ENCODE results near the gene FPR3.

The FPR3 gene

GRCh38 chr19:51807111-51807701 lies 12.2 kb downstream of the FPR3 start:
- DNase-seq (ENCODE audit: low read depth), result peak; percentile 2

- no peak for DNase-seq (ENCODE audit: low read depth)
Measured at GRCh38 chr19:51807925-51808324, 13.0 kb downstream of the FPR3 start.

- DNase-seq (ENCODE audit: low read depth), result no peak
Measured at GRCh38 chr19:51808333-51808986, 13.5 kb downstream of the FPR3 start.

GRCh38 chr19:51809787-51810186 lies 14.8 kb downstream of the FPR3 start:
- DNase-seq (ENCODE audit: low read depth), result no peak

GRCh38 chr19:51810223-51810622 lies 15.3 kb downstream of the FPR3 start:
- DNase-seq (ENCODE audit: low read depth), result no peak

GRCh38 chr19:51811344-51811743 lies 16.4 kb downstream of the FPR3 start:
- no peak for DNase-seq (ENCODE audit: low read depth)

GRCh38 chr19:51815043-51815442 lies 20.1 kb downstream of the FPR3 start:
- no peak for DNase-seq (ENCODE audit: low read depth)

- no peak for DNase-seq (ENCODE audit: low read depth)
Measured at GRCh38 chr19:51816711-51817110, 21.8 kb downstream of the FPR3 start.

- no peak for DNase-seq (ENCODE audit: low read depth)
Measured at GRCh38 chr19:51820011-51820410, 25.1 kb downstream of the FPR3 start.

- no peak for DNase-seq (ENCODE audit: low read depth)
Measured at GRCh38 chr19:51820831-51821446, 26.0 kb downstream of the FPR3 start.

- no peak for DNase-seq (ENCODE audit: low read depth)
Measured at GRCh38 chr19:51821456-51821855, 26.5 kb downstream of the FPR3 start.

- DNase-seq (ENCODE audit: low read depth), result no peak
Measured at GRCh38 chr19:51821921-51822320, 27.0 kb downstream of the FPR3 start.

GRCh38 chr19:51822325-51822724 lies 27.4 kb downstream of the FPR3 start:
- no peak for DNase-seq (ENCODE audit: low read depth)

GRCh38 chr19:51822946-51823345 lies 28.0 kb downstream of the FPR3 start:
- DNase-seq (ENCODE audit: low read depth), result no peak

- DNase-seq (ENCODE audit: low read depth), result no peak
Measured at GRCh38 chr19:51824281-51825005, 29.5 kb downstream of the FPR3 start.

- DNase-seq (ENCODE audit: low read depth), result no peak
Measured at GRCh38 chr19:51830274-51830673, 35.3 kb downstream of the FPR3 start.

GRCh38 chr19:51837145-51837544 lies 42.2 kb downstream of the FPR3 start:
- DNase-seq (ENCODE audit: low read depth), result no peak

- no peak for DNase-seq (ENCODE audit: low read depth)
Measured at GRCh38 chr19:51861870-51862622, 67.1 kb downstream of the FPR3 start.

- no peak for DNase-seq (ENCODE audit: low read depth)
Measured at GRCh38 chr19:51873097-51873496, 78.1 kb downstream of the FPR3 start.
